Astrocyte (in vitro differentiated cells and primary cell): ENCODE data around the gene CDK3.

ENCODE experiments used
- EZH2 ChIP-seq: IDR thresholded peaks from 2 replicates; pipeline ENCODE4 v1.6.1; 2012; ENCODE audit warnings: mild to moderate bottlenecking, low read length, inconsistent platforms; ENCODE audit not compliant: insufficient read depth
- TF ChIP-seq, protein P1 (sequence below): IDR thresholded peaks from 2 replicates; pipeline ENCODE4 v1.5.1; 2011; ENCODE audit warnings: low read depth, mild to moderate bottlenecking, inconsistent platforms, low read length, moderate library complexity; ENCODE audit not compliant: insufficient read depth

DNA sequence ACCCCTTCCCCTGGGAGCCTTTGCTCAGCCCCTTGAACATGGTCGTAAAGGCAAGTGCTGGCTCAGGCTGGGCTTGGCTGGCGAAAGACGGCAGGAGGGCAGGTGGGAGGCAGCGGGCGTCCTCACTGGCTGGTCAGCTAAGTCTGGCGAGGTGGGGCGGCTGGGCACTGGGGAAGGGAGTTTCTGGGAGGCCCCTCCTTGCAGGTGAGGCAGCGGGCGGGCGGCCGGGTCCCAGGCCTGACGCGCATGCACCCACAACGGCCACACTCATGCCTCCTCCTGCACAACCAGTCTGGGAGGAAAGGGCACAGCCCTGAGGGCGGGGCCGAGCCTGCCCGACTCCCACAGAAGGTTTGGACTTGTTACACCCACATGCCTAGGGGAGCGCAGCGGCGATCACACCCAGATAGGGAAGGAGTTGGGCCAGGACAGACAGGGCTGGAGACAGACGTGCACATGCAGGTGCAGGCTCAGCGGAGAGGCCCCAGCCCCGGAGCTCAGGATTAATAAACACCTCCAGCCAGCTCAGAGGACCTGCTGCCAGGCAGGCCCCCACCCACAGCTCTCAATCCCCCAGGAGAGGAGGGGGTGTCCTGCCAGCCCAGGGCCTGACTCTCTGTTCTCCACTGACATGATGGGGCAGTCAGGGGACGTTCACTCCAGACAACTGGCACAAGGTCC, 26.6 kb downstream of the CDK3 start, which contains the start of gene EVPL:
- TF ChIP-seq, protein P1, sequence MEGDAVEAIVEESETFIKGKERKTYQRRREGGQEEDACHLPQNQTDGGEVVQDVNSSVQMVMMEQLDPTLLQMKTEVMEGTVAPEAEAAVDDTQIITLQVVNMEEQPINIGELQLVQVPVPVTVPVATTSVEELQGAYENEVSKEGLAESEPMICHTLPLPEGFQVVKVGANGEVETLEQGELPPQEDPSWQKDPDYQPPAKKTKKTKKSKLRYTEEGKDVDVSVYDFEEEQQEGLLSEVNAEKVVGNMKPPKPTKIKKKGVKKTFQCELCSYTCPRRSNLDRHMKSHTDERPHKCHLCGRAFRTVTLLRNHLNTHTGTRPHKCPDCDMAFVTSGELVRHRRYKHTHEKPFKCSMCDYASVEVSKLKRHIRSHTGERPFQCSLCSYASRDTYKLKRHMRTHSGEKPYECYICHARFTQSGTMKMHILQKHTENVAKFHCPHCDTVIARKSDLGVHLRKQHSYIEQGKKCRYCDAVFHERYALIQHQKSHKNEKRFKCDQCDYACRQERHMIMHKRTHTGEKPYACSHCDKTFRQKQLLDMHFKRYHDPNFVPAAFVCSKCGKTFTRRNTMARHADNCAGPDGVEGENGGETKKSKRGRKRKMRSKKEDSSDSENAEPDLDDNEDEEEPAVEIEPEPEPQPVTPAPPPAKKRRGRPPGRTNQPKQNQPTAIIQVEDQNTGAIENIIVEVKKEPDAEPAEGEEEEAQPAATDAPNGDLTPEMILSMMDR: no peak
- TF ChIP-seq EZH2: no peak
